MCF 10A (cell line): ENCODE results near the gene SLF2. TPM values are rescaled to one million over a fixed set of nuclear protein-coding genes. Genes with fewer than 3 reads are reported as not detected.

Experiments
- BruUV-seq: library from RNA; stranded (reverse); fragments of 400-500 nt; replicated peaks from 2 replicates; lab custom pipeline; 2021; lab: Mats Ljungman, UMichigan
- CTCF ChIA-PET: fragments of 300-600 bp; sonication (Branson Sonifier 250); formaldehyde crosslinking; extraction: SDS; loops from one replicate; lab custom pipeline; 2021; ENCODE audit warnings: antibody characterized with exemption, inconsistent platforms; lab: Yijun Ruan, JAX
- POLR2A ChIA-PET: fragments of 300-600, 350-650 bp; sonication (Branson Sonifier 250); formaldehyde crosslinking; extraction: SDS; loops from one replicate; lab custom pipeline; 2020; ENCODE audit warnings: antibody characterized with exemption, inconsistent platforms; lab: Yijun Ruan, JAX
- DNase-seq: peaks from one replicate; pipeline ENCODE4 v3.0.0-alpha.2; 2018; ENCODE audit not compliant: unreplicated experiment
- H3K27ac Mint-ChIP-seq: one replicate; pipeline ENCODE4 v1.8.0; 2022; ENCODE audit warnings: mild to moderate bottlenecking, low read depth, mixed read lengths; ENCODE audit not compliant: unreplicated experiment
- H3K27me3 Mint-ChIP-seq: one replicate; pipeline ENCODE4 v1.8.0; 2022; ENCODE audit warnings: mixed read lengths; ENCODE audit not compliant: insufficient read depth, unreplicated experiment
- H3K36me3 Mint-ChIP-seq: one replicate; pipeline ENCODE4 v1.8.0; 2022; ENCODE audit warnings: mild to moderate bottlenecking, moderate library complexity, mixed read lengths; ENCODE audit not compliant: insufficient read depth, unreplicated experiment
- H3K4me1 Mint-ChIP-seq: one replicate; pipeline ENCODE4 v1.8.0; 2022; ENCODE audit warnings: mixed read lengths; ENCODE audit not compliant: insufficient read depth, unreplicated experiment
- H3K4me3 Mint-ChIP-seq: one replicate; pipeline ENCODE4 v1.8.0; 2022; ENCODE audit warnings: mild to moderate bottlenecking, moderate library complexity, mixed read lengths; ENCODE audit not compliant: unreplicated experiment
- H3K9me3 Mint-ChIP-seq: one replicate; pipeline ENCODE4 v1.8.0; 2022; ENCODE audit warnings: mixed read lengths; ENCODE audit not compliant: unreplicated experiment
- intact Hi-C: fragments of 100-400 bp; cut with micrococcal nuclease; formaldehyde crosslinking; loops from 2 replicates; pipeline ENCODE4 v1.14.1; 2022
- total RNA-seq: library from RNA; stranded (reverse); gene quantifications from 2 replicates; pipeline ENCODE4 v1.2.3, GENCODE V29; 2022
- TF ChIP-seq, protein P1 (sequence below): fragments of 200-600 bp; IDR thresholded peaks from one replicate; pipeline ENCODE4 v1.8.0; 2022; ENCODE audit warnings: antibody characterized with exemption, mild to moderate bottlenecking; ENCODE audit not compliant: unreplicated experiment

Gene SLF2
- total RNA-seq, 1 experiment from 2014 or later: 27.0 TPM

DNA sequence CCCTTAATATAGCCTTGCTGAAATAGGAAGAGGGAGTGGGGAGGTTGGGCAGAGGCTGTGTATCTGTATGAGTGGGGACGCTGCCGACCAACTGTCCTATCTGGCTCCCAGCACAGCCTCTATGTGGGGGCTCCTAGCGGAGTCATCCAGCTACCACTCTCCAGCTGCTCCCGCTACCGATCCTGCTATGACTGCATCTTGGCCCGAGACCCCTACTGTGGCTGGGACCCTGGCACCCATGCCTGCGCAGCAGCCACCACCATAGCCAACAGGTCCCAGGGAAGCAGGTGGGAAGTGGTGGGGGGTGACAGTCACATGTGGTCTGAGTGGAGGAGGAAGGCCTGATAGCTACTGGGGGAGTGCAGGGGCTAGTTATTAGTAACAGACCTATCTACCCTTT, 67.9 kb downstream of the SLF2 start:
- BruUV-seq: no TSS peak
- H3K27ac Mint-ChIP-seq: no peak overlapping the region
- no peak overlapping the region for H3K4me3 Mint-ChIP-seq
- no peak for DNase-seq
- H3K36me3 Mint-ChIP-seq: peaks cover 28% of the 10 kb centered on the region
- TF ChIP-seq, protein P1, sequence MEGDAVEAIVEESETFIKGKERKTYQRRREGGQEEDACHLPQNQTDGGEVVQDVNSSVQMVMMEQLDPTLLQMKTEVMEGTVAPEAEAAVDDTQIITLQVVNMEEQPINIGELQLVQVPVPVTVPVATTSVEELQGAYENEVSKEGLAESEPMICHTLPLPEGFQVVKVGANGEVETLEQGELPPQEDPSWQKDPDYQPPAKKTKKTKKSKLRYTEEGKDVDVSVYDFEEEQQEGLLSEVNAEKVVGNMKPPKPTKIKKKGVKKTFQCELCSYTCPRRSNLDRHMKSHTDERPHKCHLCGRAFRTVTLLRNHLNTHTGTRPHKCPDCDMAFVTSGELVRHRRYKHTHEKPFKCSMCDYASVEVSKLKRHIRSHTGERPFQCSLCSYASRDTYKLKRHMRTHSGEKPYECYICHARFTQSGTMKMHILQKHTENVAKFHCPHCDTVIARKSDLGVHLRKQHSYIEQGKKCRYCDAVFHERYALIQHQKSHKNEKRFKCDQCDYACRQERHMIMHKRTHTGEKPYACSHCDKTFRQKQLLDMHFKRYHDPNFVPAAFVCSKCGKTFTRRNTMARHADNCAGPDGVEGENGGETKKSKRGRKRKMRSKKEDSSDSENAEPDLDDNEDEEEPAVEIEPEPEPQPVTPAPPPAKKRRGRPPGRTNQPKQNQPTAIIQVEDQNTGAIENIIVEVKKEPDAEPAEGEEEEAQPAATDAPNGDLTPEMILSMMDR: no peak
- intact Hi-C loops: no loop called here
- CTCF ChIA-PET: interaction anchor here (1.2 kb wide), 1 partner anchor 33 kb away, joined by 3 read pairs; no protein-coding TSS in a partner anchor
- no peaks in the 10 kb centered on the region for H3K27me3 Mint-ChIP-seq
- H3K4me1 Mint-ChIP-seq: no peaks in the 10 kb centered on the region
- POLR2A ChIA-PET: interaction anchor here (1.2 kb wide), 1 partner anchor 62 kb away, joined by 4 read pairs; no protein-coding TSS in a partner anchor
- H3K9me3 Mint-ChIP-seq: no peaks in the 10 kb centered on the region

DNA sequence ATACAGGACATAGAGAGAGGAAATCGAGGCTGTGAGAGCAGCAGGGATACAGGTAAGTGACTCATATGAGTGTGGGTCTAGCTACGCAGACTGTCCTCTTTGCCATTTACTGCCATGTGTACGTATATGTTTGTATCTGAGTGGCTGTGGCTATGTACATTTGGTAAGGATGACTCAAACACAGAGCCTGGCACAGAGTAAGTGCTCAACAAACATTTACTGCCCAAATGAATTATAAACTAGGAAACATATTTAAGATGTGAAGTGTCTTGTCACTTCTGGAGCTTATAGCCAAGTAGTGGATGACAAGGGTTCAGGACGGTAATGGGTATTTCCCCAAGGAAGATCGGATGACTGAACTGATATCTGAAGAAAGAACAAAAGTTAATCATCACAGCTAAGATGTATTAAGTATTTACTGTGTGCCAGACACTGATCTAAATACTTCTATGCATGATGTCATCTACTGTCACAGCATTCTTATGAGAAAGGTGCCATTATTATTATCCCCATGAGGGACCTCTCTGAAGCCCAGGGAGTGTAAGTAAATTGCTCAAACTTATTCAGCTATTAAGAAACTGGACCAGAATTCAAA, 68.5 kb downstream of the SLF2 start:
- no peak overlapping the region for H3K4me3 Mint-ChIP-seq
- H3K27me3 Mint-ChIP-seq: no peaks in the 10 kb centered on the region
- no peak for DNase-seq
- no peaks in the 10 kb centered on the region for H3K4me1 Mint-ChIP-seq
- BruUV-seq: no TSS peak
- intact Hi-C loops: no loop called here
- ChIA-PET POLR2A (interaction anchor here (0.7 to 1.2 kb wide), 2 partner anchors 62 to 99 kb away, joined by 3 to 4 read pairs; no protein-coding TSS in a partner anchor), CTCF (interaction anchor here (0.6 to 1.2 kb wide), 2 partner anchors 11 to 33 kb away, joined by 3 read pairs; no protein-coding TSS in a partner anchor)
- no peak overlapping the region for H3K27ac Mint-ChIP-seq
- TF ChIP-seq, protein P1: no peak
- no peaks in the 10 kb centered on the region for H3K9me3 Mint-ChIP-seq
- peaks cover 28% of the 10 kb centered on the region for H3K36me3 Mint-ChIP-seq

DNA sequence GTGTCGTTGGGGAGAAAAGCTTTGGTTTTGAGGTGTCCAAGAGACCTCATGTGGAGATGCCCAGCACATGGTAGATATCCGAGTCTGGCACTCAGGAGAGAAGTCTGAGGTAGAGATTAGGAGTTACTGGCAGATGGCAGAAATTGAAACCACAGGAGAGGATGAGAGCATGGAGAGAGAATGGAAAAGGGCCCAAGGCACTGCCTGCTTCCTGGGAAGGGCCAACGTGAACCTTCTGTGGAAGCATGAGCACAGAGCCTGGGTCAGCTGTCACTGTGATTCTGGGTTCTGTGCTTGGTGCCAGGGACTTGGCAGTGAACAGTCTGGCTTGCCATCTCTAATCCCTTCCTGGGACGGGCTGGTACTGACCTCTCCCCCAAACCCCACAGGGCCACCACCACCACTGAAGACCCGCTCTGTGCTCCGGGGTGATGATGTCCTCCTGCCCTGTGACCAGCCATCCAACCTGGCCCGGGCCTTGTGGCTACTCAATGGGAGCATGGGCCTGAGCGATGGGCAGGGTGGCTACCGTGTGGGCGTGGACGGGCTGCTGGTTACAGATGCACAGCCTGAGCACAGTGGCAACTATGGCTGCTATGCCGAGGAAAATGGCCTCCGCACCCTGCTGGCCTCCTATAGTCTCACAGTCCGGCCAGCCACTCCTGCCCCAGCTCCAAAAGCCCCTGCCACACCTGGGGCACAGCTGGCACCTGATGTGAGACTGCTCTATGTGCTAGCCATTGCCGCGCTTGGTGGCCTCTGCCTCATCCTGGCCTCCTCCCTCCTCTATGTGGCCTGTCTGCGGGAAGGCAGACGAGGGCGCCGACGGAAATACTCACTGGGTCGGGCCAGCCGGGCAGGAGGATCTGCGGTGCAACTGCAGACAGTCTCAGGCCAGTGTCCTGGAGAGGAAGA, 70.4 kb downstream of the SLF2 start:
- ChIA-PET POLR2A (no interaction called here), CTCF (interaction anchor here (0.6 kb wide), 1 partner anchor 32 kb away, joined by 3 read pairs; no protein-coding TSS in a partner anchor)
- Mint-ChIP-seq H3K27ac (peak overlapping the region; percentile 36), H3K9me3 (no peaks in the 10 kb centered on the region), H3K27me3 (no peaks in the 10 kb centered on the region), H3K4me3 (no peak overlapping the region), H3K36me3 (peaks cover 22% of the 10 kb centered on the region), H3K4me1 (peaks cover 5% of the 10 kb centered on the region)
- intact Hi-C loops: no loop called here
- no peak for DNase-seq
- BruUV-seq: no TSS peak
- TF ChIP-seq, protein P1: no peak
